Osteoblast (primary cell): ENCODE data around the gene TIMP1. TPM values are rescaled to one million over a fixed set of nuclear protein-coding genes. Genes with fewer than 3 reads are reported as not detected.

ENCODE experiments used
- DNase-seq: peaks from one replicate; pipeline ENCODE4 v3.0.0; 2011; ENCODE audit warnings: low spot score, mixed read lengths; ENCODE audit not compliant: insufficient read length; ENCODE audit errors: missing footprints
- H2AFZ ChIP-seq: 2 replicates; pipeline ENCODE4 v1.6.0; 2011; ENCODE audit warnings: mild to moderate bottlenecking, low read length
- H3K27ac ChIP-seq: 2 replicates; pipeline ENCODE4 v1.5.1; 2011; ENCODE audit warnings: mild to moderate bottlenecking, low read depth, low read length, moderate library complexity
- H3K27me3 ChIP-seq: 2 replicates; pipeline ENCODE4 v1.6.0; 2012; ENCODE audit warnings: mild to moderate bottlenecking, control low read depth, inconsistent platforms, low read length, moderate library complexity; ENCODE audit not compliant: insufficient read depth
- H3K36me3 ChIP-seq: 2 replicates; pipeline ENCODE4 v1.5.1; 2011; ENCODE audit warnings: mild to moderate bottlenecking, low read length, control low read depth, moderate library complexity; ENCODE audit not compliant: insufficient read depth
- H3K4me1 ChIP-seq: 2 replicates; pipeline ENCODE4 v1.5.1; 2011; ENCODE audit warnings: mild to moderate bottlenecking, low read length, control low read depth, moderate library complexity; ENCODE audit not compliant: insufficient read depth
- H3K4me2 ChIP-seq: 2 replicates; pipeline ENCODE4 v1.6.0; 2011; ENCODE audit warnings: mild to moderate bottlenecking, low read length; ENCODE audit not compliant: insufficient read depth
- H3K4me3 ChIP-seq: fragments of 200-600 bp; sonication (generic); 3 replicates; pipeline ENCODE4 v1.5.1; 2012; ENCODE audit warnings: mild to moderate bottlenecking, low read length, inconsistent platforms; ENCODE audit not compliant: insufficient read depth
- H3K79me2 ChIP-seq: 2 replicates; pipeline ENCODE4 v1.6.0; 2012; ENCODE audit warnings: mild to moderate bottlenecking, low read length, control low read depth, inconsistent platforms; ENCODE audit not compliant: insufficient read depth
- H3K9me3 ChIP-seq: 2 replicates; pipeline ENCODE4 v1.5.1; 2011; ENCODE audit warnings: low read depth, low read length, control low read depth
- H4K20me1 ChIP-seq: 2 replicates; pipeline ENCODE4 v1.6.0; 2012; ENCODE audit warnings: mild to moderate bottlenecking, low read length, control low read depth; ENCODE audit not compliant: insufficient read depth
- CTCF ChIP-seq: IDR thresholded peaks from 2 replicates; pipeline ENCODE4 v1.5.1; 2011; ENCODE audit warnings: mild to moderate bottlenecking, low read depth, low read length, moderate library complexity; ENCODE audit errors: extremely low read depth
- total RNA-seq: library from RNA; depleted of rRNA; stranded (reverse); fragments of >200 nt; gene quantifications from 2 replicates; pipeline ENCODE4 v1.2.3, GENCODE V29; 2012

TIMP1 gene
- total RNA-seq, 1 donor = 904 TPM

GRCh38 chrX:47631676-47632075 lies 49.4 kb downstream of the TIMP1 start:
- DNase-seq = no peak
- Histone ChIP-seq H3K27me3 (no peaks in the 10 kb centered on the region), H3K4me1 (no peaks in the 10 kb centered on the region), H2AFZ (no peak overlapping the region), H3K4me3 (no peak overlapping the region), H3K4me2 (no peak overlapping the region), H4K20me1 (no peaks in the 10 kb centered on the region), H3K9me3 (no peaks in the 10 kb centered on the region), H3K36me3 (peaks cover 16% of the 10 kb centered on the region), H3K79me2 (no peaks in the 10 kb centered on the region), H3K27ac (no peak overlapping the region)
- TF ChIP-seq CTCF = no peak

- H3K4me1 ChIP-seq = no peaks in the 10 kb centered on the region
These were observed 50.4 kb downstream of the TIMP1 start for GRCh38 chrX:47632666-47633065.

GRCh38 chrX:47633689-47634590 lies 51.7 kb downstream of the TIMP1 start:
- no peak for DNase-seq
- H2AFZ ChIP-seq = no peak overlapping the region
- no peak overlapping the region for H3K4me2 ChIP-seq
- TF ChIP-seq CTCF = no peak
- no peaks in the 10 kb centered on the region for H3K9me3 ChIP-seq
- H3K79me2 ChIP-seq = peaks cover 2% of the 10 kb centered on the region
- no peaks in the 10 kb centered on the region for H4K20me1 ChIP-seq
- no peaks in the 10 kb centered on the region for H3K4me1 ChIP-seq
- H3K4me3 ChIP-seq = no peak overlapping the region
- no peak overlapping the region for H3K27ac ChIP-seq
- H3K36me3 ChIP-seq = peaks cover 29% of the 10 kb centered on the region
- no peaks in the 10 kb centered on the region for H3K27me3 ChIP-seq

More at GRCh38 chrX:47632666-47633065, 50.4 kb downstream of the TIMP1 start:
- H3K27me3 ChIP-seq = no peaks in the 10 kb centered on the region
- peaks cover 20% of the 10 kb centered on the region for H3K36me3 ChIP-seq
- no peak overlapping the region for H3K4me2 ChIP-seq
- TF ChIP-seq CTCF = no peak
- no peak overlapping the region for H3K4me3 ChIP-seq
- DNase-seq = no peak
- no peak overlapping the region for H3K27ac ChIP-seq
- H3K79me2 ChIP-seq = peaks cover 2% of the 10 kb centered on the region
- H3K9me3 ChIP-seq = no peaks in the 10 kb centered on the region
- no peaks in the 10 kb centered on the region for H4K20me1 ChIP-seq
- no peak overlapping the region for H2AFZ ChIP-seq

GRCh38 chrX:47634871-47635575 lies 52.8 kb downstream of the TIMP1 start:
- Histone ChIP-seq H3K27me3 (no peaks in the 10 kb centered on the region), H3K4me2 (no peak overlapping the region), H3K9me3 (no peaks in the 10 kb centered on the region), H3K4me1 (no peaks in the 10 kb centered on the region), H3K4me3 (no peak overlapping the region), H3K27ac (no peak overlapping the region), H3K79me2 (peaks cover 2% of the 10 kb centered on the region), H3K36me3 (peaks cover 35% of the 10 kb centered on the region), H2AFZ (no peak overlapping the region), H4K20me1 (no peaks in the 10 kb centered on the region)
- no peak for TF ChIP-seq CTCF
- no peak for DNase-seq
